BJ (cell line): ENCODE measurements around the gene SLC35G3. TPM values are rescaled to one million over a fixed set of nuclear protein-coding genes. Genes with fewer than 3 reads are reported as not detected.

ENCODE experiments used
- CTCF ChIA-PET: fragments of 350-600 bp; formaldehyde crosslinking; extraction: SDS; loops from one replicate; lab custom pipeline; 2021; ENCODE audit warnings: antibody characterized with exemption, inconsistent platforms; lab: Yijun Ruan, JAX
- POLR2A ChIA-PET: fragments of 300-600 bp; sonication (Branson Sonifier 250); formaldehyde crosslinking; extraction: SDS; loops from one replicate; lab custom pipeline; 2021; ENCODE audit warnings: antibody characterized with exemption; lab: Charles Lee
- DNase-seq: peaks from one replicate; pipeline ENCODE4 v3.0.0-alpha.2; 2011; ENCODE audit warnings: low read depth
- H3K27me3 ChIP-seq: 2 replicates; pipeline ENCODE4 v1.6.0; 2011; ENCODE audit warnings: low read length; ENCODE audit not compliant: control insufficient read depth, insufficient read depth
- H3K36me3 ChIP-seq: 2 replicates; pipeline ENCODE4 v1.5.1; 2011; ENCODE audit warnings: low read length; ENCODE audit not compliant: control insufficient read depth, insufficient read depth
- H3K4me3 ChIP-seq: 2 replicates; pipeline ENCODE4 v1.5.1; 2011; ENCODE audit warnings: low read depth, mild to moderate bottlenecking, control low read depth, low read length
- CTCF ChIP-seq: IDR thresholded peaks from 2 replicates; pipeline ENCODE4 v1.5.1; 2011; ENCODE audit warnings: low read depth, mild to moderate bottlenecking, control low read depth, inconsistent platforms, low read length, moderate library complexity; ENCODE audit not compliant: insufficient read depth
- polyA plus RNA-seq: library from polyadenylated mRNA; depleted of rRNA; stranded (reverse); fragments of >200 nt; gene quantifications from 2 replicates; pipeline ENCODE4 v1.2.3, GENCODE V29; 2011

Gene SLC35G3
- polyA plus RNA-seq, 1 experiment: not detected

- no peaks in the 10 kb centered on the region for H3K27me3 ChIP-seq
- H3K4me3 ChIP-seq: no peak overlapping the region
- no peak for DNase-seq
- TF ChIP-seq CTCF: no peak
- CTCF ChIA-PET: interaction anchor here (0.6 to 1.5 kb wide), 3 partner anchors 12 to 346 kb away, joined by 3 to 5 read pairs (median 3); partner anchors contain the start of gene SLFN12L
- POLR2A ChIA-PET: no interaction called here
- H3K36me3 ChIP-seq: no peaks in the 10 kb centered on the region
Observed at GRCh38 chr17:35240861-35241260, 46.7 kb upstream of the SLC35G3 start.

GRCh38 chr17:35239823-35240222 is 45.6 kb upstream of the SLC35G3 start:
- Histone ChIP-seq H3K36me3 (no peaks in the 10 kb centered on the region), H3K4me3 (no peak overlapping the region), H3K27me3 (no peaks in the 10 kb centered on the region; the same call in 1 of the 2 replicates)
- no peak for TF ChIP-seq CTCF
- ChIA-PET CTCF (interaction anchor here (1.0 kb wide), 1 partner anchor 11 kb away, joined by 3 read pairs; no protein-coding TSS in a partner anchor), POLR2A (interaction anchor here (0.6 kb wide), 1 partner anchor 28 kb away, joined by 3 read pairs; no protein-coding TSS in a partner anchor)
- DNase-seq: no peak

- Histone ChIP-seq H3K27me3 (no peaks in the 10 kb centered on the region; the same call in 1 of the 2 replicates), H3K36me3 (no peaks in the 10 kb centered on the region), H3K4me3 (no peak overlapping the region)
- ChIA-PET CTCF (interaction anchor here (0.9 to 1.4 kb wide), 2 partner anchors 74 to 249 kb away, joined by 3 to 5 read pairs; no protein-coding TSS in a partner anchor), POLR2A (no interaction called here)
- no peak for TF ChIP-seq CTCF
- DNase-seq: no peak
Observed at GRCh38 chr17:35238821-35239220, 44.6 kb upstream of the SLC35G3 start.

- DNase-seq: no peak
- POLR2A ChIA-PET: no interaction called here
- no peaks in the 10 kb centered on the region for H3K36me3 ChIP-seq
- CTCF ChIA-PET: interaction anchor here (1.3 kb wide), 1 partner anchor 46 kb away, joined by 3 read pairs; no protein-coding TSS in a partner anchor
- H3K4me3 ChIP-seq: no peak overlapping the region
- H3K27me3 ChIP-seq: peaks cover 1% of the 10 kb centered on the region; the same call in 1 of the 2 replicates
- no peak for TF ChIP-seq CTCF
Observed at GRCh38 chr17:35236821-35237220, 42.6 kb upstream of the SLC35G3 start.

- ChIA-PET POLR2A (no interaction called here), CTCF (interaction anchor here (1.3 kb wide), 1 partner anchor 45 kb away, joined by 3 read pairs; no protein-coding TSS in a partner anchor)
- no peak for DNase-seq
- Histone ChIP-seq H3K4me3 (no peak overlapping the region), H3K27me3 (peaks cover 2% of the 10 kb centered on the region; the same call in 1 of the 2 replicates), H3K36me3 (no peaks in the 10 kb centered on the region)
- no peak for TF ChIP-seq CTCF
Observed at GRCh38 chr17:35235917-35236316, 41.7 kb upstream of the SLC35G3 start.
